Measurements from ENCODE around the gene MYBPC2.

GRCh38 chr19:50413531-50413930, 19.2 kb upstream of the MYBPC2 start:
- TF ChIP-seq EZH2 (IDR thresholded peaks at IDR 0.05; ENCODE audit: borderline replicate concordance, insufficient read depth, low read depth, low read length, poor library complexity, severe bottlenecking) (no peak), CTCF (IDR thresholded peaks at IDR 0.05) (no peak)

Data from B cell (primary cell).